Epithelial cell of proximal tubule (primary cell): Measurements from ENCODE around the gene DNAI1. TPM values are rescaled to one million over a fixed set of nuclear protein-coding genes. Genes with fewer than 3 reads are reported as not detected.

Experiments used
- DNase-seq: peaks from one replicate; pipeline ENCODE4 v3.0.0-alpha.2; 2011; ENCODE audit warnings: low read depth
- H3K4me3 ChIP-seq: 2 replicates; pipeline ENCODE4 v1.5.1; 2011; ENCODE audit warnings: low read depth, mild to moderate bottlenecking, low read length
- CTCF ChIP-seq: conservative IDR thresholded peaks from 2 replicates; pipeline ENCODE4 v1.5.1; 2012; ENCODE audit warnings: low read depth, mild to moderate bottlenecking, low read length
- total RNA-seq: library from RNA; depleted of rRNA; stranded (reverse); fragments of >200 nt; gene quantifications from 2 replicates; pipeline ENCODE4 v1.2.3, GENCODE V29; 2015

DNAI1 gene
- total RNA-seq, 1 donor from 2014 or later, result 0.06 TPM

GRCh38 chr9:34552986-34553385 is 94.4 kb downstream of the DNAI1 start:
- no peak for TF ChIP-seq CTCF
- DNase-seq, result no peak
- no peak overlapping the region for H3K4me3 ChIP-seq

GRCh38 chr9:34553511-34554021 is 95.0 kb downstream of the DNAI1 start:
- TF ChIP-seq CTCF, result no peak
- DNase-seq, result no peak
- H3K4me3 ChIP-seq, result no peak overlapping the region

- H3K4me3 ChIP-seq, result no peak overlapping the region
- no peak for DNase-seq
- no peak for TF ChIP-seq CTCF
Measured at GRCh38 chr9:34554211-34555001, 95.8 kb downstream of the DNAI1 start.

GRCh38 chr9:34555002-34555348 is 96.4 kb downstream of the DNAI1 start:
- no peak overlapping the region for H3K4me3 ChIP-seq
- TF ChIP-seq CTCF, result no peak
- DNase-seq, result no peak

- no peak overlapping the region for H3K4me3 ChIP-seq
- no peak for TF ChIP-seq CTCF
- DNase-seq, result no peak
Measured at GRCh38 chr9:34555500-34555899, 96.9 kb downstream of the DNAI1 start.

- no peak for TF ChIP-seq CTCF
- no peak for DNase-seq
- H3K4me3 ChIP-seq, result no peak overlapping the region
Measured at GRCh38 chr9:34555936-34556525, 97.4 kb downstream of the DNAI1 start.
